ENCODE results near the gene CMTM8.

CMTM8 gene

GRCh38 chr3:32276279-32276841 lies 37.9 kb downstream of the CMTM8 start:
- peak; percentile 39 for DNase-seq (ENCODE audit: low read depth, low spot score)

GRCh38 chr3:32278714-32279113 lies 40.2 kb downstream of the CMTM8 start:
- DNase-seq (ENCODE audit: low read depth, low spot score): no peak

- no peak for DNase-seq (ENCODE audit: low read depth, low spot score)
These were observed 41.9 kb downstream of the CMTM8 start for GRCh38 chr3:32280262-32280910.

GRCh38 chr3:32281570-32282106 lies 43.2 kb downstream of the CMTM8 start:
- DNase-seq (ENCODE audit: low read depth, low spot score): no peak

GRCh38 chr3:32282578-32283154 lies 44.2 kb downstream of the CMTM8 start:
- DNase-seq (ENCODE audit: low read depth, low spot score): no peak

GRCh38 chr3:32283304-32283703 lies 44.8 kb downstream of the CMTM8 start:
- no peak for DNase-seq (ENCODE audit: low read depth, low spot score)

GRCh38 chr3:32284443-32285212 lies 46.1 kb downstream of the CMTM8 start:
- no peak for DNase-seq (ENCODE audit: low read depth, low spot score)

- no peak for DNase-seq (ENCODE audit: low read depth, low spot score)
These were observed 47.4 kb downstream of the CMTM8 start for GRCh38 chr3:32285891-32286290.

GRCh38 chr3:32288819-32289218 lies 50.3 kb downstream of the CMTM8 start:
- DNase-seq (ENCODE audit: low read depth, low spot score): no peak

GRCh38 chr3:32290619-32291018 lies 52.1 kb downstream of the CMTM8 start:
- no peak for DNase-seq (ENCODE audit: low read depth, low spot score)

- no peak for DNase-seq (ENCODE audit: low read depth, low spot score)
These were observed 53.8 kb downstream of the CMTM8 start for GRCh38 chr3:32292085-32292796.

GRCh38 chr3:32293903-32294302 lies 55.4 kb downstream of the CMTM8 start:
- no peak for DNase-seq (ENCODE audit: low read depth, low spot score)

- peak; percentile 76 for DNase-seq (ENCODE audit: low read depth, low spot score)
These were observed 58.0 kb downstream of the CMTM8 start for GRCh38 chr3:32296251-32297204.

- no peak for DNase-seq (ENCODE audit: low read depth, low spot score)
These were observed 58.9 kb downstream of the CMTM8 start for GRCh38 chr3:32297366-32297765.

GRCh38 chr3:32301426-32301825 lies 62.9 kb downstream of the CMTM8 start:
- DNase-seq (ENCODE audit: low read depth, low spot score): no peak

- no peak for DNase-seq (ENCODE audit: low read depth, low spot score)
These were observed 64.3 kb downstream of the CMTM8 start for GRCh38 chr3:32302601-32303398.

GRCh38 chr3:32303399-32303747 lies 64.9 kb downstream of the CMTM8 start:
- no peak for DNase-seq (ENCODE audit: low read depth, low spot score)

GRCh38 chr3:32303977-32304881 lies 65.7 kb downstream of the CMTM8 start:
- DNase-seq (ENCODE audit: low read depth, low spot score): no peak
